Smooth muscle cell (in vitro differentiated cells): ENCODE results near the gene AMD1. TPM values are rescaled to one million over a fixed set of nuclear protein-coding genes. Genes with fewer than 3 reads are reported as not detected.

Experiments used
- DNase-seq: peaks from one replicate; lab custom pipeline; 2025; ENCODE audit not compliant: unreplicated experiment; lab: John Stamatoyannopoulos, UW
- H2AFZ ChIP-seq: fragments of 200-600 bp; sonication (generic); 2 replicates; pipeline ENCODE4 v1.6.0; 2016; ENCODE audit warnings: antibody characterized with exemption, low read depth, mild to moderate bottlenecking
- H3F3A ChIP-seq: fragments of 200-600 bp; sonication (generic); 2 replicates; pipeline ENCODE4 v1.6.0; 2017; ENCODE audit warnings: antibody characterized with exemption, low read depth
- H3K27ac ChIP-seq: fragments of 200-600 bp; sonication (generic); 2 replicates; pipeline ENCODE4 v1.5.1; 2016; ENCODE audit warnings: low read depth, mild to moderate bottlenecking
- H3K27me3 ChIP-seq: fragments of 200-600 bp; sonication (generic); 2 replicates; pipeline ENCODE4 v1.6.1; 2016; ENCODE audit warnings: low read depth, mild to moderate bottlenecking
- H3K36me3 ChIP-seq: fragments of 200-600 bp; sonication (generic); 2 replicates; pipeline ENCODE4 v1.5.1; 2016; ENCODE audit warnings: low read depth
- H3K4me1 ChIP-seq: fragments of 200-600 bp; sonication (generic); 2 replicates; pipeline ENCODE4 v1.5.1; 2016; ENCODE audit warnings: low read depth
- H3K4me2 ChIP-seq: fragments of 200-600 bp; sonication (generic); 2 replicates; pipeline ENCODE4 v1.6.0; 2016; ENCODE audit warnings: mild to moderate bottlenecking
- H3K4me3 ChIP-seq: fragments of 200-600 bp; sonication (generic); 2 replicates; pipeline ENCODE4 v1.5.1; 2016; ENCODE audit warnings: mild to moderate bottlenecking
- H3K79me2 ChIP-seq: fragments of 200-600 bp; sonication (generic); 2 replicates; pipeline ENCODE4 v1.6.0; 2016; ENCODE audit warnings: low read depth, mild to moderate bottlenecking
- H3K9ac ChIP-seq: fragments of 200-600 bp; sonication (generic); 2 replicates; pipeline ENCODE4 v1.6.0; 2016; ENCODE audit warnings: low read depth
- H3K9me3 ChIP-seq: fragments of 200-600 bp; sonication (generic); replicated peaks from 2 replicates; pipeline ENCODE4 v1.5.1; 2016; ENCODE audit warnings: low read depth
- H4K20me1 ChIP-seq: fragments of 200-600 bp; sonication (generic); 2 replicates; pipeline ENCODE4 v1.6.0; 2016; ENCODE audit warnings: low read depth
- WGBS: methylation state at CpG from one replicate; pipeline ENCODE4 v1.1.7; 2016; ENCODE audit warnings: low lambda C conversion rate; 5-methylcytosine and 5-hydroxymethylcytosine counted together
- polyA plus RNA-seq: library from polyadenylated mRNA; unstranded; fragments of >200 nt; fragmentation: Nextera tagmentation; extraction: Ambion mirVana; gene quantifications from 2 replicates; pipeline ENCODE4 v1.2.1, GENCODE V29; 2016
- total RNA-seq: library from RNA; depleted of rRNA; stranded (reverse); fragments of >200 nt; gene quantifications from 2 replicates; pipeline ENCODE4 v1.2.3, GENCODE V29; 2014
- TF ChIP-seq, protein P1 (sequence below): fragments of 200-600 bp; sonication (generic); IDR thresholded peaks from 2 replicates; pipeline ENCODE4 v1.5.1; 2017; ENCODE audit warnings: borderline replicate concordance, mild to moderate bottlenecking, antibody characterized with exemption; ENCODE audit not compliant: insufficient read depth, poor library complexity, severe bottlenecking

The AMD1 gene
- total and polyA plus RNA-seq, 2 experiments from 2014 or later, result 31.2 to 56.7 TPM

DNA sequence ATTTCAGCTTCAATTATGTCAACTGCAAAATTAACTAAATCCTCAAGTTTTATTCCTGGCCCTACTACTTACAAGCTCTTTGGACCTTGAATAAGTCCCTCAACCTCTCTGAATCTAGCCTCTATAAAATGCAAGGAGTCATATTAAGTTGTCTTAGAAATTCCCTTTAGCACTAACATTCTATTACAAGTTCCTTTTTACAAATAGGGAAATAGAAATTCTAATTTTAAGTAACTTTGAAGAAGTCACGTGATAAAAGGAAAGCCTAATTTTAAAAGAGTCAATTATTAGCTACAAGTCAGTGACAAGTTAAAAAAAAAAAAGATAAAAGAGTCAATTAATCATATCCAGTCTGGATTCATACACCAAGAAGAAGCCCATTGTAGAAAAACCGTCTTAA lies 59.3 kb downstream of the AMD1 start:
- no peak overlapping the region for H3K9ac ChIP-seq
- no peaks in the 10 kb centered on the region for H4K20me1 ChIP-seq
- H3K27ac ChIP-seq, result no peak overlapping the region
- no peaks in the 10 kb centered on the region for H3F3A ChIP-seq
- no peak overlapping the region for H2AFZ ChIP-seq
- no peaks in the 10 kb centered on the region for H3K79me2 ChIP-seq
- no peak overlapping the region for H3K4me2 ChIP-seq
- H3K4me1 ChIP-seq, result no peaks in the 10 kb centered on the region
- no peaks in the 10 kb centered on the region for H3K9me3 ChIP-seq
- no peak for DNase-seq
- no peaks in the 10 kb centered on the region for H3K27me3 ChIP-seq
- TF ChIP-seq, protein P1, sequence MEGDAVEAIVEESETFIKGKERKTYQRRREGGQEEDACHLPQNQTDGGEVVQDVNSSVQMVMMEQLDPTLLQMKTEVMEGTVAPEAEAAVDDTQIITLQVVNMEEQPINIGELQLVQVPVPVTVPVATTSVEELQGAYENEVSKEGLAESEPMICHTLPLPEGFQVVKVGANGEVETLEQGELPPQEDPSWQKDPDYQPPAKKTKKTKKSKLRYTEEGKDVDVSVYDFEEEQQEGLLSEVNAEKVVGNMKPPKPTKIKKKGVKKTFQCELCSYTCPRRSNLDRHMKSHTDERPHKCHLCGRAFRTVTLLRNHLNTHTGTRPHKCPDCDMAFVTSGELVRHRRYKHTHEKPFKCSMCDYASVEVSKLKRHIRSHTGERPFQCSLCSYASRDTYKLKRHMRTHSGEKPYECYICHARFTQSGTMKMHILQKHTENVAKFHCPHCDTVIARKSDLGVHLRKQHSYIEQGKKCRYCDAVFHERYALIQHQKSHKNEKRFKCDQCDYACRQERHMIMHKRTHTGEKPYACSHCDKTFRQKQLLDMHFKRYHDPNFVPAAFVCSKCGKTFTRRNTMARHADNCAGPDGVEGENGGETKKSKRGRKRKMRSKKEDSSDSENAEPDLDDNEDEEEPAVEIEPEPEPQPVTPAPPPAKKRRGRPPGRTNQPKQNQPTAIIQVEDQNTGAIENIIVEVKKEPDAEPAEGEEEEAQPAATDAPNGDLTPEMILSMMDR, result no peak
- no peaks in the 10 kb centered on the region for H3K36me3 ChIP-seq
- 93% methylated on average over 2 of the region's 2 CpGs for WGBS
- no peak overlapping the region for H3K4me3 ChIP-seq

DNA sequence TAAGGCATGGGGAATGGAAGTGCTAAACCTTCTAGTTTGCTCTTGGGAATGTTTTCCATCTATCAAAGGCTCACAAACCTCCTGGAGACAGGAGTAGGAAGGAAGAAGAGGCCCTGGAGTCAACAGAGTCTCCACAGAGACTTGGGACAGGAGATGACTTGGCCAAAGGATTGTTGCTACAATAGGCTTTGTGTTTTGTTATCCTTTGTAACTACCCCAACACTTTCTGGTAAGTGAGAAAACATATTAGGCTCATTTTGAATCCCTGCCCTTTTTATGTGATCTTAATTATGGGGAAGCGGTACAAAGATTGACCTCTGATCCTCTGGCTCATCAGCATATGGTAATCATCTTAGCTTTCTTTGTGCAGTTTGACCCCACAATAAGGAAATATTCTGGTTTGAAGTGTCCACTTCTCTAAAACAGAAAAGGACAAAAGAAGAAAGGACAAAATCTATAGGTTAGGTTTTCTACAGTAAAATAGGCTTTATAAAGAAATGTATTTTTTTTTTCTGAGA lies 59.9 kb downstream of the AMD1 start:
- Histone ChIP-seq H3K4me2 (no peak overlapping the region), H3K4me3 (no peak overlapping the region), H3K27ac (no peak overlapping the region), H3K27me3 (no peaks in the 10 kb centered on the region), H4K20me1 (no peaks in the 10 kb centered on the region), H3K36me3 (no peaks in the 10 kb centered on the region), H3K9me3 (no peaks in the 10 kb centered on the region), H2AFZ (no peak overlapping the region), H3K79me2 (no peaks in the 10 kb centered on the region), H3F3A (no peaks in the 10 kb centered on the region), H3K9ac (no peak overlapping the region), H3K4me1 (no peaks in the 10 kb centered on the region)
- TF ChIP-seq, protein P1, result no peak
- no peak for DNase-seq
- 93% methylated on average over 1 of the region's 1 CpG for WGBS

DNA sequence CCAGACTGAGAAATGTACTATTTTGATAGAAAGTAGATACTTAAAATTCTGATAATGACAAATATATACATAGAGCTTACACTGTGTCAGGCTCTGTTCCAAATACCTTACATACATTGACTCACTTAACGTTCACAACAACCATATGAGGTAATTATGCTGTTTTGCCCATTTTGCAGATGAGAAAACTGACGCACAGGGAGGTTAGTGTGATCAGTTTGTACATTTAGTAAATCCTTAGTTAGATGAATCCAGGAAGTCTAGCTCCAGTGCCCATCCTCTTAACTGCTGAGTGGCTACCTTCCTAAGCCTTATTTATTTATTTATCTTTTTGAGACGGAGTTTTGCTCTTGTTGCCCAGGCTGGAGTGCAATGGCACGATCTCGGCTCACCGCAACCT lies 60.6 kb downstream of the AMD1 start:
- no peaks in the 10 kb centered on the region for H3K4me1 ChIP-seq
- no peaks in the 10 kb centered on the region for H3K27me3 ChIP-seq
- no peaks in the 10 kb centered on the region for H3K9me3 ChIP-seq
- no peak overlapping the region for H2AFZ ChIP-seq
- WGBS, result 91% methylated on average over 6 of the region's 6 CpGs
- no peaks in the 10 kb centered on the region for H3K79me2 ChIP-seq
- H3F3A ChIP-seq, result no peaks in the 10 kb centered on the region
- no peak overlapping the region for H3K4me3 ChIP-seq
- H3K36me3 ChIP-seq, result no peaks in the 10 kb centered on the region
- DNase-seq, result no peak
- H3K9ac ChIP-seq, result no peak overlapping the region
- no peak overlapping the region for H3K4me2 ChIP-seq
- H4K20me1 ChIP-seq, result no peaks in the 10 kb centered on the region
- no peak overlapping the region for H3K27ac ChIP-seq
- TF ChIP-seq, protein P1, result no peak

DNA sequence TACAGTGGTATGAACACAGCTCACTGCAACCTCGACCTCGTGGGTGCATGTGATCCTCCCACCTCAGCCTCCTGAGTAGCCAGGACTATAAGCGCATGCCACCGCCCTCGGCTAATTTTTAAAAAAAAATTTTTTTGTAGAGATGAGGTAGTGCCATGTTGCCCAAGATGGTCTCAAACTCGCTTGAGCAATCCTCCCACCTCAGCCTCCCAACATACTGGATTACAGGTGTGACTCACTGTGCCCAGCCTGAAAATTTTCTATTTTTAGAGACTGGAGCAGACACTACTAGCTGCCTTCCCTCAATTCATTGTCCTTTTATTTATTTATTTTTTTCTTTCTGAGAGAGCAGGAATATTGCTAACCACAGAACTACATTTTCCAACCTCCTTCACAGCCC lies 63.6 kb downstream of the AMD1 start:
- TF ChIP-seq, protein P1, result no peak
- Histone ChIP-seq H2AFZ (no peak overlapping the region), H4K20me1 (no peaks in the 10 kb centered on the region), H3K27ac (no peak overlapping the region), H3K4me1 (no peaks in the 10 kb centered on the region), H3K4me2 (no peak overlapping the region), H3K4me3 (no peak overlapping the region), H3K9ac (no peak overlapping the region), H3K36me3 (no peaks in the 10 kb centered on the region), H3F3A (no peaks in the 10 kb centered on the region), H3K79me2 (no peaks in the 10 kb centered on the region), H3K9me3 (no peaks in the 10 kb centered on the region), H3K27me3 (no peaks in the 10 kb centered on the region)
- 90% methylated on average over 6 of the region's 6 CpGs for WGBS
- no peak for DNase-seq
